Measurements from ENCODE around the gene NELL1. TPM values are rescaled to one million over a fixed set of nuclear protein-coding genes. Genes with fewer than 3 reads are reported as not detected.

Gene NELL1
- total and polyA plus RNA-seq, 12 donors, result 0.11 to 0.39 (median 0.24) TPM; not detected in 9

- intact Hi-C loops (cut with DNase I), result no loop called here
- no peak overlapping the region for H3K4me3 ChIP-seq
- H3K27ac ChIP-seq, result no peak overlapping the region
- DNase-seq, result no peak
- H3K4me1 ChIP-seq (replicated peaks in 1 of 2), result no peaks in the 10 kb centered on the region
- H3K36me3 ChIP-seq (replicated peaks in 1 of 2), result no peaks in the 10 kb centered on the region
- H3K27me3 ChIP-seq, result no peaks in the 10 kb centered on the region
- H3K9me3 ChIP-seq (replicated peaks in 1 of 3), result no peaks in the 10 kb centered on the region
- TF ChIP-seq POLR2A (IDR thresholded peaks at IDR 0.05), result no peak
- TF ChIP-seq CTCF (IDR thresholded peaks at IDR 0.05), result no peak
Observed at GRCh38 chr11:21088930-21089329, 419.5 kb downstream of the NELL1 start.

GRCh38 chr11:21104641-21105040 is 435.3 kb downstream of the NELL1 start:
- DNase-seq, result no peak
- no peak overlapping the region for H3K4me3 ChIP-seq
- no peaks in the 10 kb centered on the region for H3K27me3 ChIP-seq
- no peaks in the 10 kb centered on the region for H3K36me3 ChIP-seq (replicated peaks in 1 of 2)
- no peaks in the 10 kb centered on the region for H3K9me3 ChIP-seq (replicated peaks in 1 of 3)
- intact Hi-C loops (cut with DNase I), result no loop called here
- TF ChIP-seq CTCF (IDR thresholded peaks at IDR 0.05) (no peak), POLR2A (IDR thresholded peaks at IDR 0.05) (no peak)
- no peak overlapping the region for H3K27ac ChIP-seq
- 72 to 81% (median 74%) methylated on average over 2 of the region's 2 CpGs for WGBS, 4 donors
- H3K4me1 ChIP-seq (replicated peaks in 1 of 2), result no peaks in the 10 kb centered on the region

- no peak overlapping the region for H3K4me3 ChIP-seq
- no peak overlapping the region for H3K27ac ChIP-seq
- H3K27me3 ChIP-seq, result no peaks in the 10 kb centered on the region
- no peaks in the 10 kb centered on the region for H3K36me3 ChIP-seq (replicated peaks in 1 of 2)
- WGBS, 4 donors, result 46 to 68% (median 52%) methylated on average over 5 of the region's 5 CpGs
- TF ChIP-seq POLR2A (IDR thresholded peaks at IDR 0.05) (no peak), CTCF (IDR thresholded peaks at IDR 0.05) (no peak)
- DNase-seq, result no peak
- H3K4me1 ChIP-seq (replicated peaks in 1 of 2), result no peaks in the 10 kb centered on the region
- H3K9me3 ChIP-seq (replicated peaks in 1 of 3), result no peaks in the 10 kb centered on the region
- intact Hi-C loops (cut with DNase I), result no loop called here
Observed at GRCh38 chr11:21105196-21105917, 436.0 kb downstream of the NELL1 start.

- intact Hi-C loops (cut with DNase I), result no loop called here
- no peaks in the 10 kb centered on the region for H3K4me1 ChIP-seq (replicated peaks in 1 of 2)
- no peaks in the 10 kb centered on the region for H3K27me3 ChIP-seq
- H3K9me3 ChIP-seq (replicated peaks in 1 of 3), result no peaks in the 10 kb centered on the region
- WGBS, 4 donors, result 78 to 85% (median 84%) methylated on average over 2 of the region's 2 CpGs
- H3K36me3 ChIP-seq (replicated peaks in 1 of 2), result no peaks in the 10 kb centered on the region
- H3K4me3 ChIP-seq, result no peak overlapping the region
- DNase-seq, result no peak
- no peak overlapping the region for H3K27ac ChIP-seq
- TF ChIP-seq POLR2A (IDR thresholded peaks at IDR 0.05), result no peak
- TF ChIP-seq CTCF (IDR thresholded peaks at IDR 0.05), result no peak
Observed at GRCh38 chr11:21109341-21109740, 440.0 kb downstream of the NELL1 start.

Measured in adrenal gland (tissue), 12 donors.